ENCODE data around the gene SKAP1. TPM values are rescaled to one million over a fixed set of nuclear protein-coding genes. Genes with fewer than 3 reads are reported as not detected.
"Not testable (repeated sequence)": the region's sequence is repeated elsewhere in the genome, so short reads cannot be mapped to it uniquely, and the experiment has no call there.

Gene SKAP1
- total RNA-seq, 1 experiment from 2014 or later = not detected

GRCh38 chr17:48262982-48263730, 166.9 kb downstream of the SKAP1 start:
- DNase-seq (ENCODE audit: low spot score) = no peak
- in situ Hi-C loops (cut with HindIII; ENCODE audit: low sequenced_read_pairs) = no loop called here

- peak; percentile 3 for DNase-seq (ENCODE audit: low spot score)
- in situ Hi-C loops (cut with HindIII; ENCODE audit: low sequenced_read_pairs) = no loop called here
These were observed 168.6 kb downstream of the SKAP1 start for GRCh38 chr17:48261297-48261880.

GRCh38 chr17:48259694-48260291, 170.2 kb downstream of the SKAP1 start:
- in situ Hi-C loops (cut with HindIII; ENCODE audit: low sequenced_read_pairs) = no loop called here
- DNase-seq (ENCODE audit: low spot score) = peak; percentile 35

- no peak for DNase-seq (ENCODE audit: low spot score)
- in situ Hi-C loops (cut with HindIII; ENCODE audit: low sequenced_read_pairs) = no loop called here
These were observed 171.7 kb downstream of the SKAP1 start for GRCh38 chr17:48258331-48258730.

GRCh38 chr17:48255759-48256158, 174.3 kb downstream of the SKAP1 start:
- DNase-seq (ENCODE audit: low spot score) = no peak
- in situ Hi-C loops (cut with HindIII; ENCODE audit: low sequenced_read_pairs) = no loop called here

- in situ Hi-C loops (cut with HindIII; ENCODE audit: low sequenced_read_pairs) = no loop called here
These were observed 175.1 kb downstream of the SKAP1 start for GRCh38 chr17:48254896-48255295.

GRCh38 chr17:48253975-48254374, 176.0 kb downstream of the SKAP1 start:
- in situ Hi-C loops (cut with HindIII; ENCODE audit: low sequenced_read_pairs) = no loop called here

More at GRCh38 chr17:48254896-48255295, 175.1 kb downstream of the SKAP1 start:
- no peak for DNase-seq (ENCODE audit: low spot score)

GRCh38 chr17:48251950-48252349, 178.1 kb downstream of the SKAP1 start:
- DNase-seq (ENCODE audit: low spot score) = no peak
- in situ Hi-C loops (cut with HindIII; ENCODE audit: low sequenced_read_pairs) = no loop called here

More at GRCh38 chr17:48253975-48254374, 176.0 kb downstream of the SKAP1 start:
- no peak for DNase-seq (ENCODE audit: low spot score)

GRCh38 chr17:48250949-48251348, 179.1 kb downstream of the SKAP1 start:
- in situ Hi-C loops (cut with HindIII; ENCODE audit: low sequenced_read_pairs) = no loop called here
- no peak for DNase-seq (ENCODE audit: low spot score)

- in situ Hi-C loops (cut with HindIII; ENCODE audit: low sequenced_read_pairs); DNase-seq (ENCODE audit: low spot score): not testable (repeated sequence)
These were observed 180.0 kb downstream of the SKAP1 start for GRCh38 chr17:48250059-48250458.

GRCh38 chr17:48247603-48248002, 182.4 kb downstream of the SKAP1 start:
- no peak for DNase-seq (ENCODE audit: low spot score)
- in situ Hi-C loops (cut with HindIII; ENCODE audit: low sequenced_read_pairs) = no loop called here

GRCh38 chr17:48247038-48247437, 183.0 kb downstream of the SKAP1 start:
- no peak for DNase-seq (ENCODE audit: low spot score)
- in situ Hi-C loops (cut with HindIII; ENCODE audit: low sequenced_read_pairs) = no loop called here

GRCh38 chr17:48246612-48247011, 183.4 kb downstream of the SKAP1 start:
- no peak for DNase-seq (ENCODE audit: low spot score)
- in situ Hi-C loops (cut with HindIII; ENCODE audit: low sequenced_read_pairs) = no loop called here

- DNase-seq (ENCODE audit: low spot score); in situ Hi-C loops (cut with HindIII; ENCODE audit: low sequenced_read_pairs): not testable (repeated sequence)
These were observed 184.5 kb downstream of the SKAP1 start for GRCh38 chr17:48245465-48246033.

GRCh38 chr17:48244814-48245213, 185.2 kb downstream of the SKAP1 start:
- in situ Hi-C loops (cut with HindIII; ENCODE audit: low sequenced_read_pairs) = no loop called here
- DNase-seq (ENCODE audit: low spot score) = no peak

GRCh38 chr17:48244121-48244711, 185.8 kb downstream of the SKAP1 start:
- DNase-seq (ENCODE audit: low spot score) = no peak
- in situ Hi-C loops (cut with HindIII; ENCODE audit: low sequenced_read_pairs) = no loop called here

- in situ Hi-C loops (cut with HindIII; ENCODE audit: low sequenced_read_pairs) = no loop called here
- no peak for DNase-seq (ENCODE audit: low spot score)
These were observed 188.1 kb downstream of the SKAP1 start for GRCh38 chr17:48241770-48242497.

GRCh38 chr17:48241131-48241591, 188.9 kb downstream of the SKAP1 start:
- in situ Hi-C loops (cut with HindIII; ENCODE audit: low sequenced_read_pairs) = no loop called here
- no peak for DNase-seq (ENCODE audit: low spot score)

GRCh38 chr17:48240562-48241130, 189.4 kb downstream of the SKAP1 start:
- no peak for DNase-seq (ENCODE audit: low spot score)
- in situ Hi-C loops (cut with HindIII; ENCODE audit: low sequenced_read_pairs) = no loop called here
